Prostate gland (tissue), 2 donors: Measurements from ENCODE around the gene ATP9A.

Experiments
- CTCF ChIP-seq, 4 experiments: fragments of 200-600 bp in 2 of 4; fragments of 450-650 bp in 2 of 4; sonication (generic) in 2 of 4; IDR thresholded peaks; 1 replicate in 3 of 4; 2 replicates in 1 of 4; pipeline ENCODE4 v1.5.1; 2016 to 2019; ENCODE audit warnings: antibody characterized with exemption in 4 of 4, mild to moderate bottlenecking in 2 of 4, moderate library complexity in 2 of 4
- POLR2A ChIP-seq: fragments of 450-650 bp; IDR thresholded peaks from one replicate; pipeline ENCODE4 v1.6.1; 2016; ENCODE audit warnings: antibody characterized with exemption, mild to moderate bottlenecking
- POLR2AphosphoS5 ChIP-seq: sonication (generic); formaldehyde crosslinking; IDR thresholded peaks from one replicate; pipeline ENCODE4 v1.6.1; 2017; ENCODE audit warnings: antibody characterized with exemption

GRCh38 chr20:51696304-51697071, 71.7 kb downstream of the ATP9A start:
- TF ChIP-seq CTCF (IDR thresholded peaks at IDR 0.05) = no peak
- no peak for TF ChIP-seq POLR2A
- no peak for TF ChIP-seq POLR2AphosphoS5
